ENCODE measurements around the gene SLC16A5. TPM values are rescaled to one million over a fixed set of nuclear protein-coding genes. Genes with fewer than 3 reads are reported as not detected.
"Not testable (repeated sequence)": the region's sequence is repeated elsewhere in the genome, so short reads cannot be mapped to it uniquely, and the experiment has no call there.

SLC16A5 gene
- total RNA-seq, 1 donor from 2014 or later = 7.1 TPM

GRCh38 chr17:75072909-75073308 is 14.8 kb upstream of the SLC16A5 start:
- H3K9me3 ChIP-seq (ENCODE audit: insufficient read depth, low read depth, low read length); H3K4me1 ChIP-seq (ENCODE audit: insufficient read depth, low read length); H3K9me3 Mint-ChIP-seq (ENCODE audit: unreplicated experiment); H3K4me3 Mint-ChIP-seq (ENCODE audit: unreplicated experiment); H3K27ac ChIP-seq (ENCODE audit: low read depth, low read length); H3K4me1 Mint-ChIP-seq (ENCODE audit: low read depth, unreplicated experiment); H3K9ac ChIP-seq (ENCODE audit: low read length); H3K36me3 Mint-ChIP-seq (ENCODE audit: low read depth, unreplicated experiment); H3K79me2 ChIP-seq (ENCODE audit: insufficient read depth, low read length); H3K4me2 ChIP-seq (ENCODE audit: low read length); H3K4me3 ChIP-seq (ENCODE audit: insufficient read depth, low read depth, low read length); H2AFZ ChIP-seq (ENCODE audit: low read depth, low read length); H3K27me3 ChIP-seq (ENCODE audit: insufficient read depth, low read length); DNase-seq (ENCODE audit: low read depth); H3K36me3 ChIP-seq (ENCODE audit: insufficient read depth, low read length); H3K27ac Mint-ChIP-seq (ENCODE audit: unreplicated experiment); H3K27me3 Mint-ChIP-seq (ENCODE audit: low read depth, unreplicated experiment); H4K20me1 ChIP-seq (ENCODE audit: insufficient read depth, low read length); FAIRE-seq: not testable (repeated sequence)

GRCh38 chr17:75073618-75074047 is 14.1 kb upstream of the SLC16A5 start:
- FAIRE-seq = no peak
- no peaks in the 10 kb centered on the region for H4K20me1 ChIP-seq (ENCODE audit: insufficient read depth, low read length)

DNA sequence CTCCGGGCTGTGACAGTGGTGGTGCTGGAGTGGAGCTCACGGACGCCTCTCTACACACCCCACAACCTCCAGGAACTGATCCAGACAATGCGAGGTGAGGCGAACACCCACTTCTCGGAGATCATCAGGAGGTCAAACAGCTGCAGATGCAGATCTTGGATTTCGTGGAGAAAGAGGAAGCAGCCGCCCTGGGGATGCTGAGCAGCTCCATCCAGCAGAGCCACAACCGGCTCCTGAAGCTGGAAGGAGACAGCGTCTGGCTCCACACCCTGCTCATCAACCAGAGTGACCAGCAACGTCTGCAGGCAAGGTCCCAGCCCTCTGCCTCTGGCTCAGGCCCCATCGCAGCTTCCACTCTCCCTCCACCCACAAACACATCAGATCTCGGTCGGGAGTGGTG is 13.2 kb upstream of the SLC16A5 start:
- no peak overlapping the region for H3K4me3 Mint-ChIP-seq (ENCODE audit: unreplicated experiment)

More at GRCh38 chr17:75073618-75074047, 14.1 kb upstream of the SLC16A5 start:
- Histone ChIP-seq H3K4me2 (ENCODE audit: low read length) (no peak overlapping the region), H3K9me3 (ENCODE audit: insufficient read depth, low read depth, low read length) (no peaks in the 10 kb centered on the region), H3K27ac (ENCODE audit: low read depth, low read length) (no peak overlapping the region), H2AFZ (ENCODE audit: low read depth, low read length) (no peak overlapping the region), H3K4me3 (ENCODE audit: insufficient read depth, low read depth, low read length) (no peak overlapping the region), H3K9ac (ENCODE audit: low read length) (no peak overlapping the region), H3K36me3 (ENCODE audit: insufficient read depth, low read length) (no peaks in the 10 kb centered on the region), H3K79me2 (ENCODE audit: insufficient read depth, low read length) (no peaks in the 10 kb centered on the region), H3K27me3 (ENCODE audit: insufficient read depth, low read length) (no peaks in the 10 kb centered on the region), H3K4me1 (ENCODE audit: insufficient read depth, low read length) (peaks cover 15% of the 10 kb centered on the region)
- H3K4me3 Mint-ChIP-seq (ENCODE audit: unreplicated experiment) = no peak overlapping the region
- no peak for DNase-seq (ENCODE audit: low read depth)
- H3K27ac Mint-ChIP-seq (ENCODE audit: unreplicated experiment) = peak overlapping the region; percentile 41
- H3K4me1 Mint-ChIP-seq (ENCODE audit: low read depth, unreplicated experiment) = peaks cover 11% of the 10 kb centered on the region
- no peaks in the 10 kb centered on the region for H3K9me3 Mint-ChIP-seq (ENCODE audit: unreplicated experiment)
- H3K36me3 Mint-ChIP-seq (ENCODE audit: low read depth, unreplicated experiment) = no peaks in the 10 kb centered on the region
- peaks cover 1% of the 10 kb centered on the region for H3K27me3 Mint-ChIP-seq (ENCODE audit: low read depth, unreplicated experiment)
- TF ChIP-seq EZH2 (IDR thresholded peaks at IDR 0.05; ENCODE audit: insufficient read depth, low read length) (no peak), CTCF (IDR thresholded peaks at IDR 0.05; ENCODE audit: insufficient read depth, low read depth, low read length) (no peak)

More for the DNA sequence above, 13.2 kb upstream of the SLC16A5 start:
- H3K4me3 ChIP-seq (ENCODE audit: insufficient read depth, low read depth, low read length) = no peak overlapping the region
- H3K27ac Mint-ChIP-seq (ENCODE audit: unreplicated experiment) = no peak overlapping the region
- no peaks in the 10 kb centered on the region for H4K20me1 ChIP-seq (ENCODE audit: insufficient read depth, low read length)
- H3K4me1 Mint-ChIP-seq (ENCODE audit: low read depth, unreplicated experiment) = peaks cover 17% of the 10 kb centered on the region
- FAIRE-seq (no peak), DNase-seq (ENCODE audit: low read depth) (no peak)
- H3K4me1 ChIP-seq (ENCODE audit: insufficient read depth, low read length) = peaks cover 24% of the 10 kb centered on the region
- H3K9me3 Mint-ChIP-seq (ENCODE audit: unreplicated experiment) = no peaks in the 10 kb centered on the region
- H3K27me3 ChIP-seq (ENCODE audit: insufficient read depth, low read length) = no peaks in the 10 kb centered on the region
- no peak overlapping the region for H3K4me2 ChIP-seq (ENCODE audit: low read length)
- TF ChIP-seq EZH2 (IDR thresholded peaks at IDR 0.05; ENCODE audit: insufficient read depth, low read length) = no peak
- TF ChIP-seq CTCF (IDR thresholded peaks at IDR 0.05; ENCODE audit: insufficient read depth, low read depth, low read length) = no peak
- H3K27me3 Mint-ChIP-seq (ENCODE audit: low read depth, unreplicated experiment) = peaks cover 1% of the 10 kb centered on the region
- no peaks in the 10 kb centered on the region for H3K36me3 ChIP-seq (ENCODE audit: insufficient read depth, low read length)
- no peaks in the 10 kb centered on the region for H3K79me2 ChIP-seq (ENCODE audit: insufficient read depth, low read length)
- H3K27ac ChIP-seq (ENCODE audit: low read depth, low read length) = no peak overlapping the region
- H3K9me3 ChIP-seq (ENCODE audit: insufficient read depth, low read depth, low read length) = no peaks in the 10 kb centered on the region
- no peak overlapping the region for H2AFZ ChIP-seq (ENCODE audit: low read depth, low read length)
- no peak overlapping the region for H3K9ac ChIP-seq (ENCODE audit: low read length)
- H3K36me3 Mint-ChIP-seq (ENCODE audit: low read depth, unreplicated experiment) = no peaks in the 10 kb centered on the region

Measured in astrocyte (in vitro differentiated cells and primary cell).